Measurements from ENCODE around the gene DYNC1H1. TPM values are rescaled to one million over a fixed set of nuclear protein-coding genes. Genes with fewer than 3 reads are reported as not detected.

DYNC1H1 gene
- total and polyA plus RNA-seq, 2 of the 13 experiments (the other 11 are each of a cell fraction or from before 2014, with no cell fraction given), result 74.4 to 239 TPM

DNA sequence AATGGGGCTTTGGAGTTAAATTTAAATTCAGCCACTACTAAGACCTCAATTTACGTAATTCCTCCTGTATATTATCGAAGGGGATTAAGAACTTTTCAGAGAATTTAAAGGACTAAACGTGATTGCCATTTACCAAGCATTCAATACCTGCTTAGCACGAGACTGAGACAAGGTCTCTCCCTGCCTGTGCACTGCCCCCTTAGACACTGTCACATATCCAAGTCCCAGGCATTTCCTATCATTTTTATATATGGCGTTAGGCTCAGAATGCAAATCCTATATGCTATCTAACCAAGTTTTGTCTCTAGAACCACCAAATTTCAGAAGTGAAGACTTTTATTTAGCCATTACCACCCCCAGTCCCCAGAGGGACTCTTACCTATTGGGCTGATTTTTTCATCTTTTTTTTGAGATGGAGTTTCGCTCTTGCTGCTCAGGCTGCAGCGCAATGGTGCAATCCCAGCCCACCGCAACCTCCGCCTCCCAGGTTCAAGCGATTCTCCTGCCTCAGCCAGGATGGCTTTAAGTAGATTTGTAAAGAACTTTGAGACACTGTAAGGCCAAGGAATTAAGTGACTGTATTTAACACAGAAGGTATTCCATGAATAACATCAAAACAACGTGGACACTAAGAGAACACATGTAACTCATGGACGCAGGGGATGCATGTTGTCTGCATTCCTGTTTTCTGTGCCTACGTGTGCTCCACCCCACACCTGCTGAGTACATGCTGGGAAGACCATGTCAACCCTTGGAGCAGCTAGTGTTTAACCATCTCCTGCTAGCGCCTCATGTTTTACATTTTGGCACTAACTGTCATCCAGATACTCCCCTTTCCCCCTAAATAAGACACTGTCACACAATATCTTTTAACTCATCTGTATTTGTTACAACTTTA is 116.1 kb downstream of the DYNC1H1 start (continued):
- TF ChIP-seq, protein P1, sequence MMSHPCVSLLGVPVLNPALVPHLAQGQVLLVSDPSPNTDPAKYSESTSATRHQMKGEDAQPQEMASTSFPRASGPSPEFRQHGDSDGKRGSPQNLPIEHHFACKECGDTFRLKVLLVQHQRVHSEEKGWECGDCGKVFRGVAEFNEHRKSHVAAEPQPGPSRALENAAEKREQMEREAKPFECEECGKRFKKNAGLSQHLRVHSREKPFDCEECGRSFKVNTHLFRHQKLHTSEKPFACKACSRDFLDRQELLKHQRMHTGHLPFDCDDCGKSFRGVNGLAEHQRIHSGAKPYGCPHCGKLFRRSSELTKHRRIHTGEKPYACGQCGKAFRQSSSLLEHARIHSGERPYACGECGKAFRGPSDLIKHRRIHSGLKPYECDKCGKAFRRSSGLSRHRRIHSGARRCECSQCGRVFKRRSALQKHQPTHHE (CRISPR knock-in tag; IDR thresholded peaks at IDR 0.05; ENCODE audit: borderline replicate concordance), result no peak
- TF ChIP-seq YEATS2 (CRISPR knock-in tag; IDR thresholded peaks at IDR 0.05; ENCODE audit: borderline replicate concordance) (no peak), GTF2F1 (IDR thresholded peaks at IDR 0.05; ENCODE audit: low read length) (no peak), PPARG (CRISPR knock-in tag; conservative IDR thresholded peaks at IDR 0.05) (no peak), HMGA1 (CRISPR knock-in tag; conservative IDR thresholded peaks at IDR 0.05) (no peak), AGO1 (IDR thresholded peaks at IDR 0.05; ENCODE audit: low read depth, low read length, poor library complexity, severe bottlenecking) (peak; percentile 90), BCLAF1 (IDR thresholded peaks at IDR 0.05) (no peak), ZNF232 (CRISPR knock-in tag; IDR thresholded peaks at IDR 0.05; ENCODE audit: borderline replicate concordance) (no peak)
